Activated CD8-positive, alpha-beta T cell treated with anti-CD3 and anti-CD28 coated beads for 36 hours (primary cell): Measurements from ENCODE around the gene SH2D4B. TPM values are rescaled to one million over a fixed set of nuclear protein-coding genes. Genes with fewer than 3 reads are reported as not detected.

Source experiments
- ATAC-seq: fragments of 200-7000 bp; cut with Tn5 transposase; one replicate; pipeline ENCODE4 v1.10.0; 2021; ENCODE audit warnings: mild to moderate bottlenecking, moderate library complexity
- CTCF ChIA-PET: fragments of 350-600 bp; sonication (Branson Sonifier 250); formaldehyde crosslinking; loops from one replicate; lab custom pipeline; 2021; ENCODE audit warnings: antibody characterized with exemption; lab: Charles Lee
- POLR2A ChIA-PET: fragments of 350-600 bp; sonication (Branson Sonifier 250); formaldehyde crosslinking; loops from one replicate; lab custom pipeline; 2021; ENCODE audit warnings: antibody characterized with exemption; lab: Charles Lee
- DNase-seq: peaks from one replicate; pipeline ENCODE4 v3.0.0-alpha.2; 2020
- H3K27ac Mint-ChIP-seq: one replicate; pipeline ENCODE4 v1.8.0; 2021; ENCODE audit warnings: mild to moderate bottlenecking, mixed read lengths
- H3K27me3 Mint-ChIP-seq: one replicate; pipeline ENCODE4 v1.8.0; 2021; ENCODE audit warnings: mixed read lengths
- H3K36me3 Mint-ChIP-seq: one replicate; pipeline ENCODE4 v1.8.0; 2021; ENCODE audit warnings: low read depth, mixed read lengths
- H3K4me1 Mint-ChIP-seq: one replicate; pipeline ENCODE4 v1.8.0; 2021; ENCODE audit warnings: low read depth, mixed read lengths
- H3K4me3 Mint-ChIP-seq: one replicate; pipeline ENCODE4 v1.8.0; 2021; ENCODE audit warnings: mild to moderate bottlenecking, moderate library complexity, mixed read lengths
- H3K9me3 Mint-ChIP-seq: one replicate; pipeline ENCODE4 v1.8.0; 2021; ENCODE audit warnings: mixed read lengths
- CTCF ChIP-seq: fragments of 200-600 bp; IDR thresholded peaks from one replicate; pipeline ENCODE4 v1.8.0; 2022; ENCODE audit warnings: antibody characterized with exemption, mild to moderate bottlenecking
- intact Hi-C: fragments of 100-400 bp; cut with micrococcal nuclease; formaldehyde crosslinking; loops from one replicate; pipeline ENCODE4 v1.10.0; 2022
- total RNA-seq, 2 experiments: library from RNA; stranded (reverse); gene quantifications; one replicate each; pipeline ENCODE4 v1.2.3, GENCODE V29; 2021

The SH2D4B gene
- total RNA-seq, 2 experiments from 2014 or later = 0.11 to 0.20 TPM

- Mint-ChIP-seq H3K4me3 (no peak overlapping the region), H3K27me3 (no peaks in the 10 kb centered on the region), H3K27ac (no peak overlapping the region), H3K36me3 (no peaks in the 10 kb centered on the region), H3K9me3 (no peaks in the 10 kb centered on the region), H3K4me1 (no peaks in the 10 kb centered on the region)
- DNase-seq (peak; percentile 58), ATAC-seq (peak; percentile 90)
- CTCF ChIA-PET = interaction anchor here (0.7 to 3.4 kb wide), 12 partner anchors 11 to 212 kb away, joined by 3 to 17 read pairs (median 3); no protein-coding TSS in a partner anchor
- TF ChIP-seq CTCF = peak; percentile 63
- intact Hi-C loops = no loop called here
- POLR2A ChIA-PET = no interaction called here
Observed at GRCh38 chr10:80599424-80599847, 61.7 kb downstream of the SH2D4B start.

GRCh38 chr10:80600256-80600655 lies 62.6 kb downstream of the SH2D4B start:
- DNase-seq (no peak), ATAC-seq (no peak)
- intact Hi-C loops = loop anchor here (10.0 kb wide), 1 partner anchor 215 kb away; no protein-coding TSS in a partner anchor
- Mint-ChIP-seq H3K27me3 (no peaks in the 10 kb centered on the region), H3K27ac (no peak overlapping the region), H3K4me3 (no peak overlapping the region), H3K9me3 (no peaks in the 10 kb centered on the region), H3K4me1 (no peaks in the 10 kb centered on the region), H3K36me3 (no peaks in the 10 kb centered on the region)
- ChIA-PET CTCF (interaction anchor here (0.7 to 3.4 kb wide), 8 partner anchors 10 to 100 kb away, joined by 3 to 17 read pairs (median 4); no protein-coding TSS in a partner anchor), POLR2A (no interaction called here)
- no peak for TF ChIP-seq CTCF

GRCh38 chr10:80602881-80603280 lies 65.2 kb downstream of the SH2D4B start:
- Mint-ChIP-seq H3K27ac (no peak overlapping the region), H3K4me3 (no peak overlapping the region), H3K36me3 (no peaks in the 10 kb centered on the region), H3K27me3 (no peaks in the 10 kb centered on the region), H3K9me3 (no peaks in the 10 kb centered on the region), H3K4me1 (no peaks in the 10 kb centered on the region)
- intact Hi-C loops = loop anchor here (10.0 kb wide), 1 partner anchor 218 kb away; no protein-coding TSS in a partner anchor
- POLR2A ChIA-PET = no interaction called here
- CTCF ChIA-PET = no interaction called here
- TF ChIP-seq CTCF = no peak
- ATAC-seq (no peak), DNase-seq (no peak)

GRCh38 chr10:80603516-80603915 lies 65.8 kb downstream of the SH2D4B start:
- H3K4me3 Mint-ChIP-seq = no peak overlapping the region
- ATAC-seq (no peak), DNase-seq (no peak)
- H3K4me1 Mint-ChIP-seq = no peaks in the 10 kb centered on the region
- TF ChIP-seq CTCF = no peak
- intact Hi-C loops = loop anchor here (10.0 kb wide), 1 partner anchor 219 kb away; no protein-coding TSS in a partner anchor
- H3K9me3 Mint-ChIP-seq = no peaks in the 10 kb centered on the region
- H3K27me3 Mint-ChIP-seq = no peaks in the 10 kb centered on the region
- no peaks in the 10 kb centered on the region for H3K36me3 Mint-ChIP-seq
- POLR2A ChIA-PET = no interaction called here
- no peak overlapping the region for H3K27ac Mint-ChIP-seq
- CTCF ChIA-PET = no interaction called here

- H3K4me1 Mint-ChIP-seq = no peaks in the 10 kb centered on the region
- no peak for TF ChIP-seq CTCF
- no peak overlapping the region for H3K27ac Mint-ChIP-seq
- ATAC-seq (no peak), DNase-seq (no peak)
- ChIA-PET POLR2A (no interaction called here), CTCF (interaction anchor here (1.1 to 1.2 kb wide), 2 partner anchors 11 to 13 kb away, joined by 4 read pairs; no protein-coding TSS in a partner anchor)
- intact Hi-C loops = loop anchor here (10.0 kb wide), 1 partner anchor 224 kb away; no protein-coding TSS in a partner anchor
- no peaks in the 10 kb centered on the region for H3K9me3 Mint-ChIP-seq
- H3K36me3 Mint-ChIP-seq = no peaks in the 10 kb centered on the region
- H3K27me3 Mint-ChIP-seq = no peaks in the 10 kb centered on the region
- no peak overlapping the region for H3K4me3 Mint-ChIP-seq
Observed at GRCh38 chr10:80608706-80609105, 71.0 kb downstream of the SH2D4B start.
